Smooth muscle cell (in vitro differentiated cells): ENCODE measurements around the gene PCDHGA10. TPM values are rescaled to one million over a fixed set of nuclear protein-coding genes. Genes with fewer than 3 reads are reported as not detected.

ENCODE experiments used
- DNase-seq: peaks from one replicate; lab custom pipeline; 2025; ENCODE audit not compliant: unreplicated experiment; lab: John Stamatoyannopoulos, UW
- H2AFZ ChIP-seq: fragments of 200-600 bp; sonication (generic); 2 replicates; pipeline ENCODE4 v1.6.0; 2016; ENCODE audit warnings: antibody characterized with exemption, low read depth, mild to moderate bottlenecking
- H3F3A ChIP-seq: fragments of 200-600 bp; sonication (generic); 2 replicates; pipeline ENCODE4 v1.6.0; 2017; ENCODE audit warnings: antibody characterized with exemption, low read depth
- H3K27ac ChIP-seq: fragments of 200-600 bp; sonication (generic); 2 replicates; pipeline ENCODE4 v1.5.1; 2016; ENCODE audit warnings: low read depth, mild to moderate bottlenecking
- H3K27me3 ChIP-seq: fragments of 200-600 bp; sonication (generic); 2 replicates; pipeline ENCODE4 v1.6.1; 2016; ENCODE audit warnings: low read depth, mild to moderate bottlenecking
- H3K36me3 ChIP-seq: fragments of 200-600 bp; sonication (generic); 2 replicates; pipeline ENCODE4 v1.5.1; 2016; ENCODE audit warnings: low read depth
- H3K4me1 ChIP-seq: fragments of 200-600 bp; sonication (generic); 2 replicates; pipeline ENCODE4 v1.5.1; 2016; ENCODE audit warnings: low read depth
- H3K4me2 ChIP-seq: fragments of 200-600 bp; sonication (generic); 2 replicates; pipeline ENCODE4 v1.6.0; 2016; ENCODE audit warnings: mild to moderate bottlenecking
- H3K4me3 ChIP-seq: fragments of 200-600 bp; sonication (generic); 2 replicates; pipeline ENCODE4 v1.5.1; 2016; ENCODE audit warnings: mild to moderate bottlenecking
- H3K79me2 ChIP-seq: fragments of 200-600 bp; sonication (generic); 2 replicates; pipeline ENCODE4 v1.6.0; 2016; ENCODE audit warnings: low read depth, mild to moderate bottlenecking
- H3K9ac ChIP-seq: fragments of 200-600 bp; sonication (generic); 2 replicates; pipeline ENCODE4 v1.6.0; 2016; ENCODE audit warnings: low read depth
- H3K9me3 ChIP-seq: fragments of 200-600 bp; sonication (generic); replicated peaks from 2 replicates; pipeline ENCODE4 v1.5.1; 2016; ENCODE audit warnings: low read depth
- H4K20me1 ChIP-seq: fragments of 200-600 bp; sonication (generic); 2 replicates; pipeline ENCODE4 v1.6.0; 2016; ENCODE audit warnings: low read depth
- CTCF ChIP-seq: fragments of 200-600 bp; sonication (generic); IDR thresholded peaks from 2 replicates; pipeline ENCODE4 v1.5.1; 2017; ENCODE audit warnings: borderline replicate concordance, mild to moderate bottlenecking, antibody characterized with exemption; ENCODE audit not compliant: insufficient read depth, poor library complexity, severe bottlenecking
- WGBS: methylation state at CpG from one replicate; pipeline ENCODE4 v1.1.7; 2016; ENCODE audit warnings: low lambda C conversion rate; 5-methylcytosine and 5-hydroxymethylcytosine counted together
- polyA plus RNA-seq: library from polyadenylated mRNA; unstranded; fragments of >200 nt; fragmentation: Nextera tagmentation; extraction: Ambion mirVana; gene quantifications from 2 replicates; pipeline ENCODE4 v1.2.1, GENCODE V29; 2016
- total RNA-seq: library from RNA; depleted of rRNA; stranded (reverse); fragments of >200 nt; gene quantifications from 2 replicates; pipeline ENCODE4 v1.2.3, GENCODE V29; 2014

The PCDHGA10 gene
- total and polyA plus RNA-seq, 2 experiments from 2014 or later, result 10.9 to 24.7 TPM

DNA sequence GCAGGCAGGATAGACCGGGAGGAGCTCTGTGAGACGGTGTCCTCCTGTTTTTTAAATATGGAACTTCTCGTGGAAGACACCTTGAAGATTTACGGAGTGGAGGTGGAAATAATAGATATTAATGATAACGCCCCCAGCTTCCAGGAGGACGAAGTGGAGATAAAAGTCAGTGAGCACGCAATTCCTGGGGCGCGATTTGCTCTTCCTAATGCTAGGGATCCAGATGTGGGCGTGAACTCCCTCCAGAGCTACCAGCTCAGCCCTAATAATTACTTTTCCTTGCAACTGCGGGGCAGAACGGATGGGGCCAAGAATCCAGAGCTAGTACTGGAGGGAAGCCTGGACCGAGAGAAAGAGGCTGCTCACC, 8.7 kb downstream of the PCDHGA10 start:
- H3K36me3 ChIP-seq, result peaks cover 55% of the 10 kb centered on the region
- no peak for TF ChIP-seq CTCF
- DNase-seq, result no peak
- H3K4me1 ChIP-seq, result peaks cover 5% of the 10 kb centered on the region
- no peaks in the 10 kb centered on the region for H3K27me3 ChIP-seq
- peaks cover 56% of the 10 kb centered on the region for H3K9me3 ChIP-seq
- H3F3A ChIP-seq, result peaks cover 5% of the 10 kb centered on the region
- no peak overlapping the region for H3K27ac ChIP-seq
- H3K4me3 ChIP-seq, result peak overlapping the region; percentile 50
- H2AFZ ChIP-seq, result peak overlapping the region; percentile 44
- no peak overlapping the region for H3K9ac ChIP-seq
- peaks cover 75% of the 10 kb centered on the region for H3K79me2 ChIP-seq
- H3K4me2 ChIP-seq, result peak overlapping the region; percentile 67
- WGBS, result 63% methylated on average over 13 of the region's 13 CpGs
- H4K20me1 ChIP-seq, result no peaks in the 10 kb centered on the region

- H3K27me3 ChIP-seq, result no peaks in the 10 kb centered on the region
- no peak overlapping the region for H2AFZ ChIP-seq
- peaks cover 64% of the 10 kb centered on the region for H3K36me3 ChIP-seq
- TF ChIP-seq CTCF, result no peak
- H3K4me1 ChIP-seq, result no peaks in the 10 kb centered on the region
- no peak overlapping the region for H3K4me2 ChIP-seq
- no peak overlapping the region for H3K27ac ChIP-seq
- H3K9me3 ChIP-seq, result peaks cover 63% of the 10 kb centered on the region
- H4K20me1 ChIP-seq, result no peaks in the 10 kb centered on the region
- 97% methylated on average over 31 of the region's 42 CpGs for WGBS
- H3K9ac ChIP-seq, result no peak overlapping the region
- H3K4me3 ChIP-seq, result no peak overlapping the region
- DNase-seq, result no peak
- H3F3A ChIP-seq, result peaks cover 5% of the 10 kb centered on the region
- H3K79me2 ChIP-seq, result peaks cover 67% of the 10 kb centered on the region
Measured at GRCh38 chr5:141422742-141423291, 10.0 kb downstream of the PCDHGA10 start.

DNA sequence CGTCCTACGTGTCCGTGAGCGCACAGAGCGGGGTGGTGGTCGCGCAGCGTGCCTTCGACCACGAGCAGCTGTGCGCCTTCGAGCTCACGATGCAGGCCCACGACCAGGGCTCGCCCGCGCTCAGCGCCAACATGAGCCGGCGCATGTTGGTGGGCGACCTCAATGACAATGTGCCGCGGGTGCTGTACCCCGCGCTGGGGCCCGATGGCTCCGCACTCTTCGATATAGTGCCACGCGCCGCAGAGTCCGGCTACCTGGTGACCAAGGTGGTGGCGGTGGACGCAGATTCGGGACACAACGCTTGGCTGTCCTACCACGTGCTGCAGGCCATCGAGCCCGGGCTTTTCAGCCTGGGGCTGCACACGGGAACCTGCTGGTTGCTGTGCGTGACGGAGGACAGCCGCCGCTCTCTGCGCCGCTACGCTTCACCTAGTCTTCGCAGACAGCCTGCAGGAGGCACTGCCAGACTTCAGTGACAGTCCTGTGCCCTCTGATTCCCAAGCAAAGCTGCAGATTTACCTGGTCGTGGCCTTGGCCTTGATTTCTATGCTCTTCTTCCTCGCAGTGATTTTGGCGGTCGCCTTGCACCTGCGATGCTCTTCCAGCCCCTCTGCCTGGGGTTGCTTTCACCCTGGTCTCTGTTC, 15.1 kb downstream of the PCDHGA10 start:
- no peaks in the 10 kb centered on the region for H3K27me3 ChIP-seq
- H2AFZ ChIP-seq, result no peak overlapping the region
- no peak for DNase-seq
- H3F3A ChIP-seq, result no peaks in the 10 kb centered on the region
- H3K27ac ChIP-seq, result no peak overlapping the region
- H4K20me1 ChIP-seq, result no peaks in the 10 kb centered on the region
- no peaks in the 10 kb centered on the region for H3K4me1 ChIP-seq
- no peak overlapping the region for H3K4me2 ChIP-seq
- peaks cover 37% of the 10 kb centered on the region for H3K79me2 ChIP-seq
- WGBS, result 98% methylated on average over 53 of the region's 53 CpGs
- H3K36me3 ChIP-seq, result peaks cover 60% of the 10 kb centered on the region
- H3K4me3 ChIP-seq, result no peak overlapping the region
- H3K9me3 ChIP-seq, result peaks cover 61% of the 10 kb centered on the region
- TF ChIP-seq CTCF, result no peak
- H3K9ac ChIP-seq, result no peak overlapping the region
